HG03558 (cell line): ENCODE data around the gene KASH5.
"Not testable (repeated sequence)": the region's sequence is repeated elsewhere in the genome, so short reads cannot be mapped to it uniquely, and the experiment has no call there.

Experiments used
- ATAC-seq: cut with Tn5 transposase; IDR thresholded peaks from one replicate; pipeline ENCODE4 v1.9.1; 2021; ENCODE audit warnings: moderate number of reproducible peaks; ENCODE audit not compliant: unreplicated experiment; ENCODE audit errors: extremely low read depth

The KASH5 gene

DNA sequence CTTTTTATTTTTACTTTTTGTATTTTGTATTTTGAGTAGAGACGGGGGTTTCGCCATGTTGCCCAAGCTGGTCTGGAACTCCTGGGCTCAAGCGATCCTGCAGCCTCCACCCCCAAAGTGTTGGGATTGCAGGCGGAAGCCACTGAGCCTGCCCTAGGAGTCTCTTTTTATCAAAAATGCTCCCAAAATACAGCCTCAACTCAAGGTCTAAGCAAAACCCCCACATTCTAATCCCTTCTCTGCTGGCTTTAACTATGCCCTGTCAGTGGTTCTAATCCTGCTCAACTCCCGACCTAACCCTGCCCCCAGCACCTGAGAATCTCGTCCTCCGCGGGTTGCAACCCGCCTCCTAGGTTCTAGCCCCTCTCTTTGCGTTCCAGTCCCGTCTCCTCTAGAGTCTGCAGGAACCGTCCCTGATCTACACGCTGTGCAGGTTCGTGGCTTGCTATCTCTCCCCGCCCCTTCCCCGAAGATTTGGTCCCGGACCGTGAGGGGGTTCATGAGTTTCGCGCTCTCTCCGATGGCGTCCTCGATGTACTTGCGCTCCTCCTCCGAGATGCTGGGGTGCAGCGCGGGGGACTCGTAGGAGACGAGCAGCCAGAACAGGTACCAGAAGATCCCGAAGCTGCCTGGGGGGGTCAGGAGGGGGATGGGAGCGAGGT is 45.3 kb downstream of the KASH5 start:
- no peak for ATAC-seq

DNA sequence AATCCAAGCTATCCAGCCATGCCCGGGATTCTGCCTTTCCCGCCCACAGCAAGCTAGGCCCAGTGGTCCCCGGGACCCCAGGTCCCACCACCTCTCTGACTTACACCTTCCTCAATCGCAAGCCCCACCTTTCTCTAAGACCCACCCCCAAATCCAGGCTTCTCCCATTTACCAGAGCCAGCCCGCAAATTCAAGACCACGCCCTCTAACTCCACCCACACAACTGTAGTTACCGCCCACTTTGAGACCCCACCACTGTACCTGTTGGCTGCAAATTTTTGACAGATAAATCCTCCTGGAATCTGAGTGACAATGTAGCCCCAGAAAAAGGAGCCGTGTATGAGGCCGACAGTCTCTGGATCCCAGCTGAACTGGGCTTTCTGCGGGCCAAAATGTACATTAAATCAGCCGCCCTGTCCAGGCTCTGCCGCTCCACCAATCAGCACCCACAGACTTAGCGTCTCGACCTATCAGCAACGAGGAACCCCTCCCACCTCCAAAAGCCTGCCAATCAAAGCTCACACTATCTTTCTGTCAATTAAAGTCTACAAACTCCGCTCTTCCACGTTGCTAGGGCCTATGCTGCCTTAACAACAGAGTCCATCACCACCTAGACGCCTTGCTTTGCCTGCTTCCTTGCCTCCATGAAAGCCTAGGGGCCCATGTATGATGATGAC is 47.0 kb downstream of the KASH5 start:
- ATAC-seq: no peak

DNA sequence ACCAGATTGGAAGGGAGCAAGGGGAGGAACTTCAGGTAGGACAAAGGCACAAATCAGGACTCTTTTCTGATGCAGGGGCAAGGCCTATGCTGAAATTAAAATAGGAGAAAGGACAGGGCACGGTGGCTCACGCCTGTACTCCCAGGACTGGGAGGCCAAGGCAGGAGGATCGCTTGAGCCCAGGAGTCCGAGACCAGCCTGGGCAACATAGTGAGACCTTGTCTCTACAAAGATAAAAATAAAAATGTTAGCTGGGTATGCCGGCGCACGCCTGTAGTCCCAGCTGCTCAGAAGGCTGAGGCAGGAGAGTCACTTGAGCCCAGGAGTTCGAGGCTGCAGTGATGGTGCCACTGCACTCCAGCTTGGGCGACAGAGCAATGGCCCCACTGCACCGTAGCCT is 47.6 kb downstream of the KASH5 start:
- no peak for ATAC-seq

DNA sequence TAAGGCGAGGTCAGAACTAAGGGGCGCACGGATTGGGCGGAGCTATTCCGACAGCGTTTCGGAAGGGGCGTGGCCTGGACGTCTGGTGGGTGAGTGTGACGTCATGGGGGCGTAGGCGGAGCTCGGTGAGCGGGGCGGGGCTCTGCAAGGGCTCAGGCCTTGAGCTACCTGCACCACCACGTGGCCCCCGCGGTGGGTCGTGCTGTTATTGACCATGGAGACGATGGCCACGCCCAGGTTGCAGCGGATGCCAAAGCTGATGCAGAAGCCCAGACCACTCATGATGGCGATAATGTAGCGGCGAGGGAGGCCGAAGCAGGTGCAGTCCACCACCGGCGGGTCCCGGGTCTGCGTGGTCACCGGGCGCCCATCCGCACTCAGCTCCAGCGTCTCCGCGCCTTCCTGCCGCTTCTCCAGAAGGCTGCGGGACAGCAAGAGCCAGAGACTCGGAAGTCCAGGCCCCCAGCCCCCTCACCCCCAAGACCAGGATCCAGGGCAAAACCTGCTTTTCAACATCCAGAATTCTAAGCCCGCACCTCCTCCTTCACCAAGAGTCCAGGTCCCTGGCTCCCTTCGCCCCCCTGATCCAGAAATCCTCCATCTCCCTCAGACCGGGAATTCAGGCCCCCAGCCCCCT is 48.5 kb downstream of the KASH5 start:
- no peak for ATAC-seq

DNA sequence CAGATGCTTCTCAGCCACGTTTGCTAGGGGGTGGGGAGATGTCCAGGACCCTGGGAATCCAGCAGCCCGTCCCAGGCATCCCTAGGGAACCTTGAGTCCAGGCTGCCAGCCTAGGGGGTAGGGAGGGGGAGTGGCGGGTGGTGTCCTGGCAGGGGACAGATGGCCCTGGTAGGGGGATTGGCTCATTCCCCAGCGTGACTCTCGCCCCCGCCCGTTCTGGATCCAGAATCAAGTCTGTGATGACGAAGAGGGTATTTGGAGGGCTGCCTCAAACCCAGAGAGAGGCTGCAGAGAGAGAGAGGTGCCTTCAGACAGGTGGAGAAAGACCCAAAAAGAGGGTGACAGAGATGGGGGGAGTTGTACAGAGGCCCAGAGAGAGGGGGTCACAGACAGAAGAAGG is 49.2 kb downstream of the KASH5 start:
- no peak for ATAC-seq

DNA sequence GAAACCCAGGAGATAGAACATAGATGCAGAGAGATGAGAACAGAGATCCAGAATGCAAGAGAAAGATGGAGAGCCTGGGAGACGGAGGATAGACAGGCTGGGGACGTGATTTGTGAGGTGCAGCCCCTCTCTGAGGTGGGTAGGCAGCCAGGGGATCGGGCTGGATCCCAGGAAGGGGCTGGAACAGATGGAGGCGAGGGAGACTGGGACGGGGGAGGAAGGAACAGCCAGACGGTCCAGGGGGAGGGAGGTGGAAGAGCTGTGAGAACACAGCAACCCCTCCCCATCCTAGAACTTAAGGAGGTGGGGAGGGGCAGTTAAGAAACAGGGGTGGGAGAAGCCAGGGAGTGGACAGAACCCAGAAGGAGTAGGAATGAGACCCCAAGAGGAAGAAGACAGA is 50.2 kb downstream of the KASH5 start:
- no peak for ATAC-seq

DNA sequence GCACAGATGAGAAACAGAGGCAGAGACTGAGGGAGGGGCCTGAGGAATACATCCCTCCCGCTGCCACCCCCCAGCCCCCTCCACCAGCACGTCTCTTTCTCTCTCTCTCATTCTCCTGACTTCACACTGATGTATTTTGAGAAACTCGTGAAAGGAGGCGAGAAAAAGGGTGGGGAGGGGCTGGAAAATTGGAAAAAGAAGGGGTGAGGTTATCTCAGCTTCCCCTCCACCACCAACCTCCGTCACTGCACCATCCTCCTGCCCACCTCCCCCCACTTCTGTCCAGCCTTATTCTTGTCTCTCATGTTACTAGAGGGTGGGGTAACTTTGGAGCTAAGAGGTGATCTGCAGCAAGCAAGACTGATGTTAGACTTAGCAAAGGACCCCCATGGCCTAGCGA is 51.8 kb downstream of the KASH5 start:
- ATAC-seq: no peak

DNA sequence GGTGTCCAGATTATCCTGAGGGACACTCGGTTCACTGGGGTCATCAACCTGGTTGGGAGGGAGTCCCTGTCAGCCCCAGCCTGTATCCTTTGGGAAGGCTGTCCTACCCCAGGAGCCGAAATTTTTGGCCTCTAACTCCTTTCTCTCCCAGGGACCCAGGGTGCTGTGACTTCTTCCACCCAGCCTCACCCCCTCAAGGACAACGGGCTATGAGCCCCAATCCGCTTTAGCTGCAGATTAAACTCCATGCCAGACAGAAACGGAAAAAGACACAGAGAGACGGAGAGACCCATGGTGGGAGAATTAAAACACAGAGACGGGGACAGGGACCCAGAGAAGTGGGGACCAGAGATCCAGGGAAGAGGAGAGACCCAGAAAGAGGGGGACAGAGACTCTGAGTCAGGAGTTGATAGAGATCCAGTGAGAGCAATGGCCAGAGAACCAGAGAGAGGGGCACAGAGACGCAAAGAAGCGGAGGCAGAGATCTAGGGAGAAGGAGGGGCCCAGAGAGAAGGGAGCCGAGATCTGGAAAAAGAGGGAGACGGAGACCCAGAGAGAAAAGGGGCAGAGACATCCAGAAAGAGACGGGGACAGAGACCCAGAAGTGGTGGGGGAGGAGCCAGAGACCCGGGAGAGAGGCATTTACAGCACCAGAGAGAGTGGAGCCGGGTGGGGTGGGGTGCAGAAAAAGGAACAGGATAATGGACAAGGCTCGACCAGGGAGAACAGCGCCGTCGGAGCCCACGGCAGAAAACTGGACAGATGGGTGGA is 52.6 kb downstream of the KASH5 start:
- ATAC-seq: no peak

DNA sequence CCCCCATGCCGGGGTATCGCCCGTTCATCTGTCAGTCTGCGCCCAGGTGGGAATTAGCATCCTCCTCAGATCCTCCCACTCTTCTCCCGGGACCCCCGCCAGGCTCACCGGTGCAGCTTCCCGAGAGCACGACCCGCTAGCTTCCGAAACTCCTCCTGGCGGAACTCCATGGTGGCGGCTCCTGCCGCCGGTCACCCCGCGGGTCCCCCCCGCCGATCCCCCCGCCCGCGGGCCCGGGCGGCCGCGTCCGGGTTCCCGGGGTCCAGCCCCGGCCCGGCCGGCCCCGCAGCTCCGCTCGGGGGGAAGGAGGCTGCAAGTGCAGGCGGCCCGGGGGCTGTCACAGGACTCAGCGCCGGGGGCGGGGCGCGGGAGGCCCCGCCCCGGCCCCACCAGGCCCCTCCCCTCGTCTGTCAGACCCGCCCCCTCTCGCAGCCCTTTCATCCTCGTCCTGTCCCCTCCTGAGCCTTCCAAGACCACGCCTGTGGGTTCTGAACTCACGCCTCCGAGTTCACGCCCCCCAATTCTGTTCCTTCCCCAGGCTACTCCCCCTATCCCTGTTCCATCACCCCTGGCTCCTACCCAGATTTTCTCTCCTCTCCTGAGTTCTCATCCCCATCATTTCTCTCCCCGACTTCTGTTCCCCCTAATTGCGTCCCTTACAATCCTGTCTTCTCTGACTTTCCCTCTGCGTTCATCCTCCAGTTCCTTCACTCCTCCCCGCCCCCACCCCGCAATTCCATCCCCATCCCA is 53.3 kb downstream of the KASH5 start, which contains the start of gene SLC17A7:
Gene SLC17A7, minus strand, starts transcription at position 318 of the 750 bp plus-strand sequence. Its CDS starts 148 bp downstream, at position 170.
- no peak for ATAC-seq

DNA sequence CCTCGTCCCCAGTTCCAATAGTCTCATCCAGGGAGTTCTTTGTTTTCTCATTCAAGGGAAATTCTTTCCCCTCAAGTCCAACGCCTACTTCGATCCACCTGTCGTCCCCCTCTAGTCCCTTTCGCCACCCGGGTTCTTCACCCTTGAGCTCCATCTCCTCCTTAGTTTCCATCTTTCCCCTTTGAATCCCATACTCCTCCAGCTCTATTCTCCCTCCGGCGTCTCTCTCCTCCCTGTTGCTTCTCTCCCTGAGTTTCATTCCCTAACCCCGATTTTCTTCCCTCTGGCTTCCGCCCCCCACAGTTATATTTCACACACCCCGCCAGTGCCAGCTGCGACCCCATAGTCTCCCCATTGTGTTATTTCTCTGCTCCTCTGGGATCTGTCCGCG is 53.9 kb downstream of the KASH5 start:
- ATAC-seq: no peak

DNA sequence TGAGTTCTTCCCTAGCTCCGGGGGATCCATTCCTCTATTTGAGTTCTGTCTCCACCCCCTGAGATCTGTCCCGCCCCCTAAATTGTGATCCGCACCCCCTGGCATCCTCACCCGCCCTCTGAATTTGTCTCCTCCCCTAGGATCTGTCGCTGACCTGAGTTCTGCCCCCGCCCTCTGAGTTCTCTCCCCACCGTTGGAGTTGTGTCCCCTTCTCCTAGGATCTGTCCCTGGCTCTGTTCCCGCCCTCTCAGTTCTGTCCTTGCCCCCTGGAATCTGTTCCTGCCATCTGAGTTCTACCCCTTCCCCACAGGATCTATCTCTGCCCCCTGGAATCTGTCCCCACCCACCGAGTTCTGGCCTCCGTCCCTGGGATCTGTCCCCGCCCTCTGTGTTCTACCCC is 54.3 kb downstream of the KASH5 start:
- ATAC-seq: no peak

DNA sequence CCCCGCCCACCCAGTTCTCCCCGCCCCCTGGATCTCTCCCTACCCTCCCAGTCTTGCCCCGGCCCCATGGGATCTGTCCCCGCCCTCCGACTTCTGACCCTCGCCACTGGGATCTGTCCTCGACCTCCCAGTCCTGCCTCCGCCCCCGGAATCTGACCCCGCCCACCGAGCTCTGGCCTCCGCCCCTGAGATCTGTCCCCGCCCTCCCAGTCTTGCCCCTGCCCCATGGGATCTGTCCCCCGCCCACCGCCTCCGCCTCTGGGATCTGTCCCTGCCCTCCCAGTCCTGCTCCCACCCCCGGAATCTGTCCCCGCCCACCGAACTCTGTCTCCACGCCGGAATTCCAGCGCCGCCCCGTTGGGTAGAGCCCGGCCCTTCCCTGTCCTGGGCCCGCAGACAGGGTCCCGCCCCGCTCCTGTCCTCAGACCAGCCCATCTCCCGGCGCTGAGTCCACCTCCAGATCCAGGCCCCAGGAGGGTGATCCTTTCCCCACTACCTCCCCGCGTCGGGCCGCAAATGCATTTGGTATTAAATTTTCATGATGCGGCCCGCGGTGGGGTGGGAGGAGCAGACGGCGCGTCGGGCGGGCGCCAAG is 54.8 kb downstream of the KASH5 start:
- no peak for ATAC-seq

DNA sequence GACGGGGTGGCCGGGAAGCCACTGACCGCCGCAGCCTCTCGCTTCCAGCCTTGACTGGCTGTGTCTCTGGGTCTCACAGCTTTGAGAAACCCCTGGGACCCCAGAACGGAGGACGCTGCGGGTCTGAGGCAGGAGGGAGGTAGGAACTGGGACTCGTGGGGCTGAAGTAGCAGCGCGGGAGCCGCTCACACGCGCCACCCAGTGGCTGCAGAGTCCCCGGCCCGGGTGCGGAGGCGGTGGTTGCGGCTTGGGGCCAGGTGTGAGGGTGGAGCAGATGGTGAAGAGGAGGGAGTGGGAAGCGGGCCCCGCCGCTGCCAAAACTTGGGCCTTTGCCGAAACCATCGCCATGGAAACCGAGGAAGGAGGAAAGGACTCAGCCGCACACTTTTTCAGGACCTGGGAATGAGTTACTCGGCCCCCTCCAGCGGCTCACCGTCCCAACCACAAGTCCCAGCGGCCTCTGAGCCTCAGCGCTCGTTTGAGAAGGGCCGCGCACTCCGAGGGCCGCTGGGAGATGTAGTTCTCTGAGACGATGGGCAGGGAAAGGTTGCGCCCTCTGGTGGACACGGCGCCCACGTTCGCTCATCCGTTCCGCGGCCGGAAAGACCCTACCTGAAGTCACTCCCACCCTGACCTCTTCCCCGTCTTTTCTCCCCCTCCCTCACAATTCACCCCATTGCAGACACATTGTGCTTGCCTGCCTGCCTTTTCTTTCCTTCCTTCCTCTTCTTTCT is 55.5 kb downstream of the KASH5 start:
- peak; percentile 39 for ATAC-seq

DNA sequence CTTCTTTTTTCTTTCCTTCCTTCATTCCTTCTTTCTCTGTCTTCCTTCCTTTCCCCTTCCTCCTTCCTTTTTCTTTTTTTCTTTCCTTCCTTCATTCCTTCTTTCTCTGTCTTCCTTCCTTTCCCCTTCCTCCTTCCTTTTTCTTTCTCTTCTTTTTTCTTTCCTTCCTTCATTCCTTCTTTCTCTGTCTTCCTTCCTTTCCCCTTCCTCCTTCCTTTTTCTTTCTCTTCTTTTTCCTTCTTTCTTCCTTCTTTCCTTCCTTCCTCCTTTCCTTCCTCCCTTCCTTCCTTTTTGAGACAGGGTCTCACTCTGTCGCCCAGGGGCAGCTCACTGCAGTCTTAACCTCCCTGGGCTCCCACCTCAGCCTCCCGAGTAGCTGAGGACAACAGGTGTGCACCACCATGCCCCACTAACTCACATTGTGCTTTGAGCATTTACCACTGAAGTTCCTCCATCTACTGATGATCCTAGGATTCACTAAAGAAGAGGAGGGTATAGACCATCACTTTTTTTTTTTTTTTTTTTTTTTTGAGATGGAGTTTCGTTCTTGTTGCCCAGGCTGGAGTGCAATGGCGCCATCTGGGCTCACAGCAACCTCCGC is 56.2 kb downstream of the KASH5 start:
- not testable (repeated sequence) for ATAC-seq

DNA sequence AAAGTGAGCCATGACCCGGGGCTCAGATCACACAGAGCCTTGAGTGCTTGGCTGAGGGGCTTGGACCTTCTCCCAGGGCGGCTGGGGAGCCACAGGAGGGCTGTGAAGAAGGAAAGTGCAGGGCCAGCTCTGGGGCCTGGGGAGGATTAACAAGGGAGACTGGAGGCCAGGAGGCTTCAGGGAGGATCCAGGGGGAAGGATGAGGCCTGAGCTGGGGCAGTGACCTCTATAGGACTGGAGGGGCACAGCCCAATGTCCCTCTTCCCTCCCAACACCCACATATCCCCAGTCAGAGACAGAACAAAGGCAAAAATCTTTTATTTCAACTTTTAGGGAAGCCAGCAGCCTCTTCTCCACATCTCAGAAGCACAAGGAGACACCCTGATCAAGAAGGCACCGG is 57.9 kb downstream of the KASH5 start:
- ATAC-seq: no peak

DNA sequence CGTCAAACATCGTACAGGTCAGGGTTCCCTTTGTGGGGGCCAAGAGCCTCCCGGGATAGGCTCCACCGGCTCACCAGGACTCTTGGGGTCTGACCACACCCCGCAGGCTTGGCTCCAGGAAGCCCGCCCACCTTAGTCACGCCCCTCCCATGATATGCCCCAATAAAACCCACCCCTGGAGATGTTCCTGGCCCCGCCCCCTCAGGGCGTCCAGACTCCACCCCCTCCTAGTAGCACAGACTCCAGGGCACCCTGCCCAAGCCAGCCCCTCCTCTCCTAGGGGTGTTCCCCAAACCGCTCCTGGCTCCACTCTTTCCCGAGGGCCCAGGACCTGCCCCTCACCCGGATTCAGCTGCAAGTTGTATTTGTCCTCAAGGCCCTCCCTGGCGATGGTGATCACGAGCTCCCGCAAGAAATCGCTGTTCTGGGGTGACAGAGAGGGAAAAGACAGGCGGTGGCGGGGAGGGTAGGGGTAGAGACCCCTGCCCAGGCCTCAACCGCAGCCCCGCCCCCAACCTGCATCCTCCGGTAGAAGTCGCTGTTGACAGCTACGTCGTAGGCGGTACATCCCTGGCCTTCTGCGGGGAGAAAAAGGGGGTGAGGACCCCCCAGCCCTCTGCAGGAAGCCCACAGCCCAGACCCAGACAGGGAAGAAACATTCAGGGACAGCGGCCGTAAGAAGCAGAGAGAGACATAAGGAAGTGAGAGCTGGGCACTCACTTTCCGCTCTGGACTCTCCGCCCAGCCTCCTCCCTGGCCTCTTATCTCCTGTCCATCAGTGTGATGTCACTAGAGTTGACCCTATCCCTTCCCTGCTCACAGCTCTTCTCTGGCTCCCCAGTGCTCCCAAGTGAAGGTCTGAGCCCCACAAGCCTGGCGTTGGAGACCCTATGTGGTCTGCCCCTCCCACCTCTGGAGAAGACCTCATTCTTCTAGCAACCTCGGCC is 59.7 kb downstream of the KASH5 start:
- no peak for ATAC-seq

DNA sequence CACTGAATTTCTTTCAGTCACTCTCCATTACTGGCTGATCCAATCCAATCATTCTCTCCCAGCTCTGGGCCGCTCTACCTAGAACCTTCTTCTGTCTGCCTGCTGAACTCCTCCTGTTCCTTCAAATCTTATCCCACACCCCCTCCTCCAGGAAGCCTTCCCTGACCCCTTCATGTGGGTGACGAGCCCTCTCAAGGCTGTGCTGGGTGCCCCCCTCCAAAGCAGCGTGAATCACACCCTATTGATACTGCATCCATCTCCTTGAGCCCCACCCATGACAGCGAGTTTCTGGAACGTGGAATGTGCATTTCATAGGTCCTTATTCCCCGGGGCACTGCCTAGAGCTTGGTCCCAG is 60.4 kb downstream of the KASH5 start:
- no peak for ATAC-seq

DNA sequence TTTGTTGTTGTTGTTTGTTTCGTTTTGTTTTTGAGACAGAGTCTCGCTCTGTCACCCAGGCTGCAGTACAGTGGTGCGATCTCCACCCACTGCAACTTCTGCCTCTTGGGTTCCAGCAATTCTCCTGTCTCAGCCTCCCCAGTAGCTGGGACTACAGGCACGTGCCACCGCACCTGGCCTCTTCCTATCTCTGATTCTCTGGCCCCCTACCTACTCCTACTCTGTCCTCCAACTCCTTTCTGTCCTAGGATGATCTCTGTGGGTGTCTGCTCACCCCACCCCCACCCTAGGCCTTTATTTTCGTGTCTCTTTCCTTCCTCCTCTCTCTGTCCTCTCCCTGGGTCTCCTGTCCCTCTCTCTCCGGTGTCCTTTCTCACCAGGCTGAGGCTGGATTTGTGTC is 62.4 kb downstream of the KASH5 start:
- ATAC-seq: no peak
